Endothelial cell of umbilical vein (primary cell): Measurements from ENCODE around the gene C1orf115. TPM values are rescaled to one million over a fixed set of nuclear protein-coding genes. Genes with fewer than 3 reads are reported as not detected.
A peak's percentile ranks its signal among the peaks of the same experiment; 100 is the strongest.

ENCODE experiments used
- BruUV-seq: library from RNA; stranded (reverse); fragments of 400-500 nt; replicated peaks from 2 replicates; lab custom pipeline; 2021; lab: Mats Ljungman, UMichigan
- CTCF ChIA-PET: fragments of 300-600, 350-600 bp; sonication (Branson Sonifier 250); formaldehyde crosslinking; loops from one replicate; lab custom pipeline; 2021; ENCODE audit warnings: antibody characterized with exemption, inconsistent platforms; lab: Charles Lee
- POLR2A ChIA-PET: fragments of 300-600, 350-600 bp; sonication (Branson Sonifier 250); formaldehyde crosslinking; loops from one replicate; lab custom pipeline; 2021; ENCODE audit warnings: antibody characterized with exemption, inconsistent platforms; lab: Charles Lee
- DNase-seq: peaks from one replicate; pipeline ENCODE4 v3.0.0-alpha.2; 2011; ENCODE audit warnings: low read depth, low spot score
- FAIRE-seq: peaks from 2 replicates; lab custom pipeline; 2011; peaks lifted over from hg19 to GRCh38; lab: Jason Lieb, UNC
- H2AFZ ChIP-seq: 2 replicates; pipeline ENCODE4 v1.6.0; 2012; ENCODE audit warnings: low read depth, low read length, control low read depth, inconsistent platforms
- H3K27ac ChIP-seq: 2 replicates; pipeline ENCODE4 v1.5.1; 2011; ENCODE audit warnings: low read depth, mild to moderate bottlenecking, control low read depth, low read length, moderate library complexity; ENCODE audit not compliant: insufficient read depth
- H3K27me3 ChIP-seq, 2 experiments: 2 replicates each; pipeline versions ENCODE4 v1.6.0 to v1.6.1; 2011; ENCODE audit warnings: low read length in 2 of 2, mixed read lengths in 1 of 2; ENCODE audit not compliant: control insufficient read depth in 2 of 2, insufficient read depth in 2 of 2
- H3K36me3 ChIP-seq, 2 experiments: 2 replicates in 1 of 2; 3 replicates in 1 of 2; pipeline ENCODE4 v1.5.1; 2011; ENCODE audit warnings: low read length in 2 of 2, mild to moderate bottlenecking in 1 of 2, moderate library complexity in 1 of 2; ENCODE audit not compliant: control insufficient read depth in 2 of 2, insufficient read depth in 2 of 2; ENCODE audit errors: extremely low read depth in 1 of 2
- H3K4me1 ChIP-seq: 3 replicates; pipeline ENCODE4 v1.5.1; 2011; ENCODE audit warnings: mild to moderate bottlenecking, low read length; ENCODE audit not compliant: control insufficient read depth, insufficient read depth; ENCODE audit errors: extremely low read depth
- H3K4me2 ChIP-seq: 2 replicates; pipeline ENCODE4 v1.6.1; 2011; ENCODE audit warnings: low read length, control low read depth, mixed read lengths; ENCODE audit not compliant: insufficient read depth
- H3K4me3 ChIP-seq, 3 experiments: fragments of 200-600 bp in 1 of 3; sonication (generic), shearing (Covaris generic) in 1 of 3; replicated peaks in 1 of 3; 2 replicates each; pipeline ENCODE4 v1.5.1; 2011 to 2016; ENCODE audit warnings: control low read depth in 3 of 3, low read length in 3 of 3, mild to moderate bottlenecking in 2 of 3, inconsistent platforms in 1 of 3, low read depth in 1 of 3, moderate library complexity in 1 of 3; ENCODE audit not compliant: insufficient read depth in 1 of 3
- H3K79me2 ChIP-seq: 2 replicates; pipeline ENCODE4 v1.6.0; 2012; ENCODE audit warnings: low read length, inconsistent platforms; ENCODE audit not compliant: control insufficient read depth, insufficient read depth
- H3K9ac ChIP-seq: replicated peaks from 2 replicates; pipeline ENCODE3; 2011; ENCODE audit warnings: low read length, control low read depth; ENCODE audit not compliant: insufficient read depth; ENCODE audit errors: extremely low read depth
- H3K9me1 ChIP-seq: replicated peaks from 3 replicates; pipeline ENCODE4 v1.6.0; 2011; ENCODE audit warnings: mild to moderate bottlenecking, low read length; ENCODE audit not compliant: control insufficient read depth, insufficient read depth; ENCODE audit errors: extremely low read depth
- H3K9me3 ChIP-seq: replicated peaks from 2 replicates; pipeline ENCODE4 v1.5.1; 2012; ENCODE audit warnings: low read length, inconsistent platforms; ENCODE audit not compliant: control insufficient read depth, insufficient read depth
- H4K20me1 ChIP-seq: replicated peaks from 2 replicates; pipeline ENCODE3; 2011; ENCODE audit warnings: mild to moderate bottlenecking, low read length; ENCODE audit not compliant: control insufficient read depth, insufficient read depth; ENCODE audit errors: extremely low read depth
- EZH2 ChIP-seq: IDR thresholded peaks from 2 replicates; pipeline ENCODE4 v1.6.1; 2012; ENCODE audit warnings: borderline replicate concordance, low read depth, mild to moderate bottlenecking, moderate library complexity, low read length, inconsistent platforms; ENCODE audit not compliant: severe bottlenecking
- FOS ChIP-seq: IDR thresholded peaks from 2 replicates; pipeline ENCODE4 v1.6.1; 2011; ENCODE audit warnings: mild to moderate bottlenecking, low read length, moderate library complexity, borderline replicate concordance; ENCODE audit not compliant: insufficient read depth
- GATA2 ChIP-seq: IDR thresholded peaks from 2 replicates; pipeline ENCODE4 v1.7.0; 2011; ENCODE audit warnings: low read depth, mild to moderate bottlenecking, moderate library complexity, mixed read lengths, low read length; ENCODE audit not compliant: insufficient read length, insufficient read depth
- JUN ChIP-seq: IDR thresholded peaks from 2 replicates; pipeline ENCODE4 v1.6.1; 2011; ENCODE audit warnings: borderline replicate concordance, low read depth; ENCODE audit not compliant: insufficient read length, insufficient read depth
- MYC ChIP-seq: IDR thresholded peaks from one replicate; pipeline ENCODE4 v1.6.1; 2011; ENCODE audit warnings: mild to moderate bottlenecking, low read depth, low read length
- POLR2A ChIP-seq: IDR thresholded peaks from 2 replicates; pipeline ENCODE4 v1.6.1; 2012; ENCODE audit warnings: low read depth, mild to moderate bottlenecking, control low read depth, low read length
- POLR2AphosphoS5 ChIP-seq: IDR thresholded peaks from 2 replicates; pipeline ENCODE4 v1.6.1; 2012; ENCODE audit warnings: low read depth, mild to moderate bottlenecking, control low read depth, low read length, moderate library complexity; ENCODE audit not compliant: insufficient read depth
- dilution Hi-C: fragments of 300-500 bp; cut with MboI; formaldehyde crosslinking; loops from one replicate; pipeline ENCODE4 v1.15.0; 2019; ENCODE audit warnings: low sequenced_read_pairs; ENCODE audit not compliant: extremely low pct_ligation_motif_present
- intact Hi-C: fragments of 100-400 bp; cut with micrococcal nuclease; formaldehyde crosslinking; loops from one replicate; pipeline ENCODE4 v1.10.0; 2022
- polyA plus RNA-seq, 4 experiments: library from polyadenylated mRNA; depleted of rRNA in 3 of 4; stranded (reverse) in 3 of 4; unstranded in 1 of 4; fragments of >200 nt; gene quantifications; 2 replicates each; pipeline versions ENCODE4 v1.2.1 to v1.2.3, GENCODE V29; 2011 to 2012; ENCODE audit warnings: missing spikeins in 1 of 4
- total RNA-seq: library from RNA; stranded (reverse); gene quantifications from 2 replicates; pipeline ENCODE4 v1.2.3, GENCODE V29; 2021
- TF ChIP-seq, protein P1 (sequence below), 2 donors: IDR thresholded peaks; 1 replicate in 1 of 2; 2 replicates in 1 of 2; pipeline ENCODE4 v1.5.1; 2011; ENCODE audit warnings: low read length in 2 of 2, mild to moderate bottlenecking in 2 of 2, moderate library complexity in 2 of 2, control low read depth in 1 of 2, inconsistent platforms in 1 of 2, low read depth in 1 of 2; ENCODE audit not compliant: insufficient read depth in 1 of 2; ENCODE audit errors: extremely low read depth in 1 of 2
- TF ChIP-seq, protein P2 (sequence below): IDR thresholded peaks from 2 replicates; pipeline ENCODE4 v1.6.1; 2011; ENCODE audit not compliant: insufficient read depth, insufficient read length

The C1orf115 gene
- total and polyA plus RNA-seq, 2 donors (not counting 3 experiments of a cell fraction or from before 2014, with no cell fraction given) = 11.1 to 16.4 TPM

- Histone ChIP-seq H3K36me3 (no peaks in the 10 kb centered on the region), H3K27ac (no peak overlapping the region), H3K4me2 (peak overlapping the region; percentile 65), H3K4me3 (peak overlapping the region in 1 of 3 experiments; percentile 27), H3K9ac (no peak overlapping the region), H4K20me1 (no peaks in the 10 kb centered on the region), H3K79me2 (no peaks in the 10 kb centered on the region), H3K9me3 (no peaks in the 10 kb centered on the region), H3K9me1 (no peaks in the 10 kb centered on the region), H3K4me1 (no peaks in the 10 kb centered on the region), H2AFZ (peak overlapping the region; percentile 35), H3K27me3 (no peaks in the 10 kb centered on the region)
- ChIA-PET CTCF (interaction anchor here (0.6 to 2.4 kb wide), 12 partner anchors 9 to 690 kb away, joined by 3 to 26 read pairs (median 4); partner anchors contain the start of gene MTARC2), POLR2A (interaction anchor here (0.7 kb wide), 1 partner anchor 63 kb away, joined by 4 read pairs; no protein-coding TSS in a partner anchor)
- FAIRE-seq = no peak
- intact Hi-C loops (loop anchor here (1.0 to 10.0 kb wide), 2 partner anchors 9 to 497 kb away; partner anchors contain the start of gene C1orf115), dilution Hi-C loops (no loop called here)
- TF ChIP-seq POLR2A (no peak), EZH2 (no peak), JUN (peak; percentile 52), FOS (peak; percentile 40), POLR2AphosphoS5 (no peak), GATA2 (no peak), MYC (no peak)
- TF ChIP-seq, protein P1, sequence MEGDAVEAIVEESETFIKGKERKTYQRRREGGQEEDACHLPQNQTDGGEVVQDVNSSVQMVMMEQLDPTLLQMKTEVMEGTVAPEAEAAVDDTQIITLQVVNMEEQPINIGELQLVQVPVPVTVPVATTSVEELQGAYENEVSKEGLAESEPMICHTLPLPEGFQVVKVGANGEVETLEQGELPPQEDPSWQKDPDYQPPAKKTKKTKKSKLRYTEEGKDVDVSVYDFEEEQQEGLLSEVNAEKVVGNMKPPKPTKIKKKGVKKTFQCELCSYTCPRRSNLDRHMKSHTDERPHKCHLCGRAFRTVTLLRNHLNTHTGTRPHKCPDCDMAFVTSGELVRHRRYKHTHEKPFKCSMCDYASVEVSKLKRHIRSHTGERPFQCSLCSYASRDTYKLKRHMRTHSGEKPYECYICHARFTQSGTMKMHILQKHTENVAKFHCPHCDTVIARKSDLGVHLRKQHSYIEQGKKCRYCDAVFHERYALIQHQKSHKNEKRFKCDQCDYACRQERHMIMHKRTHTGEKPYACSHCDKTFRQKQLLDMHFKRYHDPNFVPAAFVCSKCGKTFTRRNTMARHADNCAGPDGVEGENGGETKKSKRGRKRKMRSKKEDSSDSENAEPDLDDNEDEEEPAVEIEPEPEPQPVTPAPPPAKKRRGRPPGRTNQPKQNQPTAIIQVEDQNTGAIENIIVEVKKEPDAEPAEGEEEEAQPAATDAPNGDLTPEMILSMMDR (IDR thresholded peaks at IDR 0.05; ENCODE audit: extremely low read depth in 1 of 2, insufficient read depth in 1 of 2, low read depth in 1 of 2, low read length in 2 of 2) = no peak
- TF ChIP-seq, protein P2, sequence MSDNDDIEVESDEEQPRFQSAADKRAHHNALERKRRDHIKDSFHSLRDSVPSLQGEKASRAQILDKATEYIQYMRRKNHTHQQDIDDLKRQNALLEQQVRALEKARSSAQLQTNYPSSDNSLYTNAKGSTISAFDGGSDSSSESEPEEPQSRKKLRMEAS = no peak
- BruUV-seq = no TSS peak
- peak; percentile 59 for DNase-seq
Observed at GRCh38 chr1:220681220-220681880, 8.8 kb upstream of the C1orf115 start.
